Lower leg skin (tissue), 4 donors: ENCODE measurements around the gene RARRES1. TPM values are rescaled to one million over a fixed set of nuclear protein-coding genes. Genes with fewer than 3 reads are reported as not detected.
A peak's percentile ranks its signal among the peaks of the same experiment; 100 is the strongest.

Experiments
- DNase-seq, 2 donors: peaks; one replicate each; pipeline ENCODE4 v3.0.0-alpha.2; 2019; ENCODE audit warnings: low spot score in 2 of 2
- H3K4me3 ChIP-seq: fragments of 200-600 bp; sonication (generic); 2 replicates; pipeline ENCODE4 v1.5.1; 2017; ENCODE audit warnings: mild to moderate bottlenecking, low read depth; ENCODE audit not compliant: poor library complexity, severe bottlenecking
- POLR2A ChIP-seq, 2 donors: fragments of 450-650 bp; IDR thresholded peaks; one replicate each; pipeline ENCODE4 v1.6.1; 2016 to 2017; ENCODE audit warnings: antibody characterized with exemption in 2 of 2, mild to moderate bottlenecking in 1 of 2, moderate library complexity in 1 of 2
- WGBS, 2 donors: methylation state at CpG; one replicate each; pipeline ENCODE4 v1.1.5; 2018; 5-methylcytosine and 5-hydroxymethylcytosine counted together
- intact Hi-C: fragments of 100-400 bp; cut with DNase I; formaldehyde crosslinking; loops from one replicate; pipeline ENCODE4 v1.15.0; 2023; ENCODE audit warnings: low total_unique reads
- total RNA-seq, 4 donors: library from RNA; depleted of rRNA; stranded (reverse); fragments of >200 nt; gene quantifications; one replicate each; pipeline ENCODE4 v1.1.0, GENCODE V29; 2016
- TF ChIP-seq, protein P1 (sequence below), 3 donors: fragments of 450-650 bp; IDR thresholded peaks; one replicate each; pipeline ENCODE4 v1.5.1; 2016; ENCODE audit warnings: antibody characterized with exemption in 3 of 3, mild to moderate bottlenecking in 3 of 3, moderate library complexity in 2 of 3

Gene RARRES1
- total RNA-seq, 4 donors from 2014 or later, result 5.9 to 89.7 (median 9.2) TPM

DNA sequence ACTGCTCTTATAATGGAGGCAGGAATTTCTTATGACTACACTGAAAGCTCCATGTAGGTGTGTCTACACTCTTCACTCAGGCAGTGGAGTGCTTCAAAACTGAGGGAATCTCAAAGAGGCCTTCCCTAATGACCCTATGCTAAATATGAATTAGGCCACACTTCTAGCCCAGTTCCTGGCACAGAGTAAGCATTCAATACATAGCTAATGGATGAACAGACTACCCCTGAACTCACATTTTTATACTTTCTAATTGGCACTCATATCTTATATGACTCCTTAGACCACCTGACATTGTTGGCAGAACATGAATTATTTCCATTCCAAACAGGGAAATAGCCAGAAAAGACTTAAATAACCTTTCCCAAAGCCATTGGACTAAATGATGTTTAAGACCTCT, 3.4 kb downstream of the RARRES1 start:
- DNase-seq, result no peak
- TF ChIP-seq, protein P1, sequence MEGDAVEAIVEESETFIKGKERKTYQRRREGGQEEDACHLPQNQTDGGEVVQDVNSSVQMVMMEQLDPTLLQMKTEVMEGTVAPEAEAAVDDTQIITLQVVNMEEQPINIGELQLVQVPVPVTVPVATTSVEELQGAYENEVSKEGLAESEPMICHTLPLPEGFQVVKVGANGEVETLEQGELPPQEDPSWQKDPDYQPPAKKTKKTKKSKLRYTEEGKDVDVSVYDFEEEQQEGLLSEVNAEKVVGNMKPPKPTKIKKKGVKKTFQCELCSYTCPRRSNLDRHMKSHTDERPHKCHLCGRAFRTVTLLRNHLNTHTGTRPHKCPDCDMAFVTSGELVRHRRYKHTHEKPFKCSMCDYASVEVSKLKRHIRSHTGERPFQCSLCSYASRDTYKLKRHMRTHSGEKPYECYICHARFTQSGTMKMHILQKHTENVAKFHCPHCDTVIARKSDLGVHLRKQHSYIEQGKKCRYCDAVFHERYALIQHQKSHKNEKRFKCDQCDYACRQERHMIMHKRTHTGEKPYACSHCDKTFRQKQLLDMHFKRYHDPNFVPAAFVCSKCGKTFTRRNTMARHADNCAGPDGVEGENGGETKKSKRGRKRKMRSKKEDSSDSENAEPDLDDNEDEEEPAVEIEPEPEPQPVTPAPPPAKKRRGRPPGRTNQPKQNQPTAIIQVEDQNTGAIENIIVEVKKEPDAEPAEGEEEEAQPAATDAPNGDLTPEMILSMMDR (IDR thresholded peaks at IDR 0.05), result no peak
- no peak for TF ChIP-seq POLR2A (IDR thresholded peaks at IDR 0.05)
- H3K4me3 ChIP-seq, result no peak overlapping the region
- intact Hi-C loops, result loop anchor here (5.0 to 10.0 kb wide), 2 partner anchors 63 to 1406 kb away; no protein-coding TSS in a partner anchor

DNA sequence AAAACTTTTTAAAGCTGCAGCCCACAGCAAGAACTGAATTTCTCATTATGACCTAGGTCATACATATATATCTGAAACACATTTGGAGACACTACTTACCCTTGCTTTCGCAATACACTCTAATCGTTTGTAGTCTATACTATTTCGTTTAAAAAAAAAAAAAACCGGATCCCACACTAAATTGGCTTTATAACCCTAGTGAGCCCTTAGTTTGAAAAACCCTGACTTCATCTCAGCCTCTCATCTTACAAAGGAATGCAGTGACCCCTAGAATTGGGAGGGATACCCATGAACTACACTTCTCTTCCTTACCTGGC, 4.2 kb downstream of the RARRES1 start:
- intact Hi-C loops, result loop anchor here (5.0 to 10.0 kb wide), 2 partner anchors 64 to 1407 kb away; no protein-coding TSS in a partner anchor
- TF ChIP-seq, protein P1 (IDR thresholded peaks at IDR 0.05), result no peak
- no peak for TF ChIP-seq POLR2A (IDR thresholded peaks at IDR 0.05)
- 33 to 45% methylated on average over 4 of the region's 4 CpGs for WGBS, 2 donors
- DNase-seq, result no peak
- no peak overlapping the region for H3K4me3 ChIP-seq

DNA sequence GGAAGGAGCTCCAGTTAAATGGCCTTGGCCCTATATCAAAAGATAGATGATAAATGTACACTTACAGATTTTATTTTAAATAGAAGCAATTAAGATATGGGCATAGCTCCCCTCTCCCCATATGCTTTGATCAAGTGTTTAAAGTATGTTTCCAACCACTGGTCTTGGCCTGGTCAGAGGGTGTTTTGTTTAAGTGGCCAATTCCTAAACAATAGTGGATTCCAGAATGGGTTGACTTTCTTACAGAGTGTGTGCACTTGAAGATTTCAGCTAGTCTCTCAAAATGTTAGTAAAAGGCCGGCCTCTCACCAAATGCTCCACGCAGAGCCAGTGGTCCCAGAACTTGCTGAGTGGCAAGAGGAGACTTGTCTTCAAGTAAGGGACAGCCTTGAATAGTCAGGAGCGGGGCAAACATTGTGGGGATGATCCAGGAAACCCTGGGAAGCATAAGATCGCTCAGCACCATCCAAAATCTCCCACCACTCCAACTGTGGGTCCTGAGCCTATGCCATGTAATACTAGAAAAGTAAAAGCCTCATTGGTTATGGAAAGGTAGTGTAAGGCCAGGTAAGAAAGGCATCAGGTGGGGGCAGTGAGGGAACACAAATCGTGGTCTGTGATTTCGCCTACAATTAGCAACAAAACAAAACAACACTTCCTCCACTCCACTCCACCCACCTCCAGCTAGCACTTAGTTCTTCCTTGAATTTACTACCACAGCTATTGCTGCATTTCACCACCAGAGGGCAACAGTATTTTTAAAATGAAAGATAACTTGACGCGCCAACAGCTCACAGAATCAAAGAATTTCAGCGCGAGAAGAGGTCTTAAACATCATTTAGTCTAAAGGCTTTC, 4.8 kb downstream of the RARRES1 start:
- no peak overlapping the region for H3K4me3 ChIP-seq
- intact Hi-C loops, result loop anchor here (5.0 to 10.0 kb wide), 2 partner anchors 65 to 1407 kb away; no protein-coding TSS in a partner anchor
- DNase-seq, result peak in 1 of 2 donors; percentile 71

DNA sequence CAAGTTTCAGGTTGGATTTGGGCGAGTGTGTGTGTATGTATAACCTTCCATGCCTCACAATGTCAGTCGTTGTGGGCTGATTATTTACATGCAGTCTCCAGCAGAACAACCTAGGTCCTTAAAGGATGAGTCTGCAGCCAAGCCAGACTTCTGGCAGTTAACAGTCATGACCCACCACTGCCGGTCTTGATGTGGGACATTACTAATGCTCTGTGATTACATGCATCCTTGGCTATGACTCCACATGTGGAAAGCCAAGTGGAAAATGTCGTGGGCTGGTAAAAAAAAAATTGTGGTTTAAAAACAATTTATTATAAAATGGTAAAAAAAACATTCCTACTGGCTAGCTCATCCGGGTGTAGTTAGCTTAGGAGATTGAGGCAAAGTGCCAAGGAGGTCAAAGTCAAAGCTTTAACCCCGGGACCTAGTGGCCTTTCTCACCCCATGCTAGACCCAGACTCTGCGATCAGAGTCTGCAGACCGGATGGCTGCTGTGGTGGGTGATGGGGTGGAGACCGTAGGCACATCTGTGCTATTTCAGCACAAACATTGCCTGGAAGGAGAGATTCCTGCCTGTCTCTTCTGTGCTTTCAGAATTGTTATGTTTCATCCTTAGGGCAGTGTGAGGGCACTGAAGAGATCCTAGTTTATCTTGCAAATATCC, 6.8 kb downstream of the RARRES1 start:
- DNase-seq, result no peak
- intact Hi-C loops, result loop anchor here (5.0 to 10.0 kb wide), 2 partner anchors 67 to 1409 kb away; no protein-coding TSS in a partner anchor
- H3K4me3 ChIP-seq, result no peak overlapping the region
- TF ChIP-seq, protein P1 (IDR thresholded peaks at IDR 0.05), result no peak
- no peak for TF ChIP-seq POLR2A (IDR thresholded peaks at IDR 0.05)
- 26 to 41% methylated on average over 9 of the region's 9 CpGs for WGBS, 2 donors

More for the DNA sequence above, 4.8 kb downstream of the RARRES1 start:
- no peak for TF ChIP-seq POLR2A (IDR thresholded peaks at IDR 0.05)
- TF ChIP-seq, protein P1 (IDR thresholded peaks at IDR 0.05), result peak in 1 of 3 donors; percentile 83
- 28 to 30% methylated on average over 10 of the region's 10 CpGs for WGBS, 2 donors

DNA sequence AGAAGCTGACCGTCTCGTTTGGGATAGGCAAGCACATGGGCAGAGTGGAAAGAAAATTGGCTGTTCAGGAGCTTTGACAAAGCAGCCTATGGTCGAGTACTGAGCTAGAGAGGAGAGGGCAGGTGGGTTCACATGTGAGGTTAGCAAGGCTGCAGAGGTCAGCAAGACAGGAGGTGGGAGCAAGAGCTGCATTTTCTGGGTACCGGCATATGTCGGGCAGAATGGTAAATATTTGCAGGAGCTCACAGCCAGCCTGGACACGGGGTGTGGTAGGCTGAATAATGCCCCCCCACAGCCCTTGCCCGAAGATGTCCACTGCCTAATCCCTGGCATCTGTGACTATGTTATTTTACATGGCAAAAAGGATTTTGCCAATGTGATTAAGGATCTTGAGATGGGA, 8.3 kb downstream of the RARRES1 start:
- TF ChIP-seq POLR2A (IDR thresholded peaks at IDR 0.05), result no peak
- TF ChIP-seq, protein P1 (IDR thresholded peaks at IDR 0.05), result no peak
- H3K4me3 ChIP-seq, result no peak overlapping the region
- 93 to 96% methylated on average over 7 of the region's 7 CpGs for WGBS, 2 donors
- DNase-seq, result no peak
- intact Hi-C loops, result loop anchor here (10.0 kb wide), 1 partner anchor 1411 kb away; no protein-coding TSS in a partner anchor
